ENCODE measurements around the gene SOCS6. TPM values are rescaled to one million over a fixed set of nuclear protein-coding genes. Genes with fewer than 3 reads are reported as not detected.

The SOCS6 gene
- total and polyA plus RNA-seq, 2 experiments from 2014 or later, result 31.7 to 43.7 TPM

DNA sequence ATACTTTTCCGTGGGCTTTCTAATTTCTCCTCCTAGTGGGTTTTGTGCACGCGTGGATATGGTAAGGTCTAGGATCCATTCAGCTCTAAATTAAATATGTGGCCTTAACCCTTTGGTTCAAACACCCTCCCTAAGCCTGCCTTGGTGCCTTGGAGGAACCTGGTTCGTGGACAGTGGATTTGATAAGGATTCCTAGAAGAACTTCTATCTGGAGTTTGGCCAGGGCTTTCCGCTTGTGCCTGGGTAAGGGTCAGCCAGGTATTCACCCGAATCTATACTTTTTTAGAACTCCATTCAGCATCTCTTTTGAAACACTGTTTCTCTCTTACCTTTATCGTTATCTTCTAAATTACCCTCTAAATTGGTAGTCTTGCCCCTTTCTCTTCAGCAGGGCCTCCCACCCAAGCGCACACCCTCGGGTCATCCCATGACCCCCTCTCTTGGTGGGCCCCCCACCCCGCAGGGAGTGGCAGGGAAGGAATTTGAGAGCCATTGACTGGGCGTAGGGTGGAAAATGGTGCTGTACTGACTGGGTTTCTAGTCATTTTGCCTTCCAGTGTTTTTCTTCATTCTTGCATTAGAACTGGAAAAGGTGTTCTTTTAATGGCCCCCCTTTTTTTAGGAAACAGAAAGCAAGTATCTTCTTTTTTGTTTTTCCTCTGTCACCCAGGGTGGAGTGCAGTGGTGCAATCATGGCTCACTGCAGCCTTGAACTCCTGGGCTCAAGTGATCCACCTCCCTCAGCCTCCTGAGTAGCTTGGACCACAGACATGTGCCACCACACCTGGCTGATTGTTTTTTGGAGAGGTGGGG is 1.8 kb downstream of the SOCS6 start:
- in situ Hi-C loops (cut with MboI), result no loop called here
- Histone ChIP-seq H3K27me3 (replicated peaks; ENCODE audit: insufficient read depth) (no peaks in the 10 kb centered on the region), H3K4me3 (peak overlapping the region; percentile 84), H3K4me2 (ENCODE audit: unreplicated experiment) (peak overlapping the region; percentile 94), H3K9ac (peak overlapping the region; percentile 88), H3K79me2 (ENCODE audit: insufficient read depth) (peaks cover 61% of the 10 kb centered on the region), H3K36me3 (ENCODE audit: low read depth) (no peaks in the 10 kb centered on the region), H3K27ac (peak overlapping the region; percentile 65), H4K20me1 (ENCODE audit: insufficient read depth) (peaks cover 5% of the 10 kb centered on the region; the same call in 1 of the 2 replicates), H3F3A (ENCODE audit: insufficient read depth) (peaks cover 41% of the 10 kb centered on the region), H3K9me3 (ENCODE audit: low read depth) (no peaks in the 10 kb centered on the region), H3K9me2 (ENCODE audit: insufficient read depth) (no peaks in the 10 kb centered on the region), H2AFZ (no peak overlapping the region), H3K4me1 (ENCODE audit: insufficient read depth) (peaks cover 44% of the 10 kb centered on the region)
- 66 to 70% methylated on average over 11 of the region's 11 CpGs for WGBS, 2 experiments (ENCODE audit: low coverage in 1 of 2, low lambda C conversion rate in 2 of 2, missing lambda C conversion rate in 2 of 2)
- TF ChIP-seq EZH2 (IDR thresholded peaks at IDR 0.05; ENCODE audit: insufficient read depth, poor library complexity, severe bottlenecking), result no peak
- no peak for TF ChIP-seq EZH2phosphoT487 (IDR thresholded peaks at IDR 0.05; ENCODE audit: insufficient read depth, low read depth)
- no peak for DNase-seq

GRCh38 chr18:70291295-70291574 is 2.4 kb downstream of the SOCS6 start:
- H4K20me1 ChIP-seq (ENCODE audit: insufficient read depth), result peaks cover 7% of the 10 kb centered on the region; the same call in 1 of the 2 replicates
- H3K4me3 ChIP-seq, result peak overlapping the region; percentile 84
- H3K9me2 ChIP-seq (ENCODE audit: insufficient read depth), result no peaks in the 10 kb centered on the region
- H2AFZ ChIP-seq, result no peak overlapping the region
- WGBS, 2 experiments (ENCODE audit: low coverage in 1 of 2, low lambda C conversion rate in 2 of 2, missing lambda C conversion rate in 2 of 2), result 100% methylated on average over 2 of the region's 2 CpGs
- peak overlapping the region; percentile 88 for H3K9ac ChIP-seq
- H3K4me2 ChIP-seq (ENCODE audit: unreplicated experiment), result peak overlapping the region; percentile 94
- DNase-seq, result no peak
- H3K27me3 ChIP-seq (replicated peaks; ENCODE audit: insufficient read depth), result no peaks in the 10 kb centered on the region
- no peaks in the 10 kb centered on the region for H3K9me3 ChIP-seq (ENCODE audit: low read depth)
- no peaks in the 10 kb centered on the region for H3K36me3 ChIP-seq (ENCODE audit: low read depth)
- peak overlapping the region; percentile 65; the same call in 1 of the 2 replicates for H3K27ac ChIP-seq
- H3F3A ChIP-seq (ENCODE audit: insufficient read depth), result peaks cover 46% of the 10 kb centered on the region
- H3K79me2 ChIP-seq (ENCODE audit: insufficient read depth), result peaks cover 67% of the 10 kb centered on the region
- peaks cover 50% of the 10 kb centered on the region for H3K4me1 ChIP-seq (ENCODE audit: insufficient read depth)
- TF ChIP-seq EZH2phosphoT487 (IDR thresholded peaks at IDR 0.05; ENCODE audit: insufficient read depth, low read depth), result no peak
- in situ Hi-C loops (cut with MboI), result no loop called here

GRCh38 chr18:70292628-70293027 is 3.8 kb downstream of the SOCS6 start:
- 88 to 99% methylated on average over 5 of the region's 5 CpGs for WGBS, 2 experiments (ENCODE audit: low coverage in 1 of 2, low lambda C conversion rate in 2 of 2, missing lambda C conversion rate in 2 of 2)
- in situ Hi-C loops (cut with MboI), result no loop called here
- H3F3A ChIP-seq (ENCODE audit: insufficient read depth), result peaks cover 50% of the 10 kb centered on the region

GRCh38 chr18:70293166-70293565 is 4.3 kb downstream of the SOCS6 start:
- H3K27me3 ChIP-seq (replicated peaks; ENCODE audit: insufficient read depth), result no peaks in the 10 kb centered on the region
- peak overlapping the region; percentile 8 for H3K4me2 ChIP-seq (ENCODE audit: unreplicated experiment)
- H3K9me2 ChIP-seq (ENCODE audit: insufficient read depth), result no peaks in the 10 kb centered on the region
- H4K20me1 ChIP-seq (ENCODE audit: insufficient read depth), result peaks cover 13% of the 10 kb centered on the region; the same call in 1 of the 2 replicates
- no peak overlapping the region for H3K9ac ChIP-seq
- H3K36me3 ChIP-seq (ENCODE audit: low read depth), result no peaks in the 10 kb centered on the region
- 88 to 91% methylated on average over 3 of the region's 3 CpGs for WGBS, 2 experiments (ENCODE audit: low coverage in 1 of 2, low lambda C conversion rate in 2 of 2, missing lambda C conversion rate in 2 of 2)
- no peaks in the 10 kb centered on the region for H3K9me3 ChIP-seq (ENCODE audit: low read depth)
- H2AFZ ChIP-seq, result no peak overlapping the region
- in situ Hi-C loops (cut with MboI), result no loop called here
- no peak overlapping the region for H3K27ac ChIP-seq
- peaks cover 86% of the 10 kb centered on the region for H3K79me2 ChIP-seq (ENCODE audit: insufficient read depth)
- H3K4me3 ChIP-seq, result no peak overlapping the region
- H3F3A ChIP-seq (ENCODE audit: insufficient read depth), result peaks cover 45% of the 10 kb centered on the region
- peaks cover 66% of the 10 kb centered on the region for H3K4me1 ChIP-seq (ENCODE audit: insufficient read depth)
- TF ChIP-seq EZH2phosphoT487 (IDR thresholded peaks at IDR 0.05; ENCODE audit: insufficient read depth, low read depth), result no peak
- DNase-seq, result no peak

More at GRCh38 chr18:70292628-70293027, 3.8 kb downstream of the SOCS6 start:
- no peaks in the 10 kb centered on the region for H3K9me2 ChIP-seq (ENCODE audit: insufficient read depth)
- peak overlapping the region; percentile 94 for H3K4me2 ChIP-seq (ENCODE audit: unreplicated experiment)
- H3K4me3 ChIP-seq, result no peak overlapping the region
- no peak for TF ChIP-seq EZH2phosphoT487 (IDR thresholded peaks at IDR 0.05; ENCODE audit: insufficient read depth, low read depth)
- TF ChIP-seq EZH2 (IDR thresholded peaks at IDR 0.05; ENCODE audit: insufficient read depth, poor library complexity, severe bottlenecking), result no peak
- no peak overlapping the region for H3K9ac ChIP-seq
- H3K27me3 ChIP-seq (replicated peaks; ENCODE audit: insufficient read depth), result no peaks in the 10 kb centered on the region
- peaks cover 81% of the 10 kb centered on the region for H3K79me2 ChIP-seq (ENCODE audit: insufficient read depth)
- peaks cover 64% of the 10 kb centered on the region for H3K4me1 ChIP-seq (ENCODE audit: insufficient read depth)
- peaks cover 13% of the 10 kb centered on the region; the same call in 1 of the 2 replicates for H4K20me1 ChIP-seq (ENCODE audit: insufficient read depth)
- no peak for DNase-seq
- no peaks in the 10 kb centered on the region for H3K9me3 ChIP-seq (ENCODE audit: low read depth)
- no peak overlapping the region for H2AFZ ChIP-seq
- H3K27ac ChIP-seq, result no peak overlapping the region
- H3K36me3 ChIP-seq (ENCODE audit: low read depth), result no peaks in the 10 kb centered on the region
